Measurements from ENCODE around the gene SLC39A11. TPM values are rescaled to one million over a fixed set of nuclear protein-coding genes. Genes with fewer than 3 reads are reported as not detected.

SLC39A11 gene
- total RNA-seq, 2 donors from 2014 or later = 21.5 to 26.4 TPM

- DNase-seq (no peak), ATAC-seq (replicated peaks in 1 of 2) (no peak)
- H3K36me3 Mint-ChIP-seq (ENCODE audit: insufficient read depth in 2 of 2) = peaks cover 0 to 3% of the 10 kb centered on the region in 2 donors
- H3K4me3 Mint-ChIP-seq = peak overlapping the region; percentile 61 to 67
- no peak overlapping the region for H3K27ac Mint-ChIP-seq
- peaks cover 17% of the 10 kb centered on the region for H3K4me1 Mint-ChIP-seq (ENCODE audit: low read depth)
- H3K9me3 Mint-ChIP-seq = no peaks in the 10 kb centered on the region
- H3K27me3 Mint-ChIP-seq (ENCODE audit: low read depth) = peaks cover 52% of the 10 kb centered on the region
Measured at GRCh38 chr17:72617557-72617956, 474.9 kb downstream of the SLC39A11 start.

GRCh38 chr17:72616447-72616846 is 476.0 kb downstream of the SLC39A11 start:
- H3K4me1 Mint-ChIP-seq (ENCODE audit: low read depth) = peaks cover 17% of the 10 kb centered on the region
- peaks cover 0 to 3% of the 10 kb centered on the region in 2 donors for H3K36me3 Mint-ChIP-seq (ENCODE audit: insufficient read depth in 2 of 2)
- no peak overlapping the region for H3K27ac Mint-ChIP-seq
- H3K27me3 Mint-ChIP-seq (ENCODE audit: low read depth) = peaks cover 41% of the 10 kb centered on the region
- ATAC-seq (replicated peaks in 1 of 2) = no peak
- H3K4me3 Mint-ChIP-seq = no peak overlapping the region
- no peaks in the 10 kb centered on the region for H3K9me3 Mint-ChIP-seq
- DNase-seq = no peak

GRCh38 chr17:72615627-72615991 is 476.9 kb downstream of the SLC39A11 start:
- Mint-ChIP-seq H3K36me3 (ENCODE audit: insufficient read depth in 2 of 2) (peaks cover 0 to 3% of the 10 kb centered on the region in 2 donors), H3K9me3 (no peaks in the 10 kb centered on the region), H3K4me3 (no peak overlapping the region), H3K4me1 (ENCODE audit: low read depth) (peaks cover 17% of the 10 kb centered on the region), H3K27ac (no peak overlapping the region), H3K27me3 (ENCODE audit: low read depth) (peaks cover 39% of the 10 kb centered on the region)
- DNase-seq (no peak), ATAC-seq (replicated peaks in 1 of 2) (no peak)

GRCh38 chr17:72614871-72615626 is 477.4 kb downstream of the SLC39A11 start:
- Mint-ChIP-seq H3K36me3 (ENCODE audit: insufficient read depth in 2 of 2) (peaks cover 0 to 3% of the 10 kb centered on the region in 2 donors), H3K27me3 (ENCODE audit: low read depth) (peaks cover 39% of the 10 kb centered on the region), H3K4me3 (no peak overlapping the region), H3K4me1 (ENCODE audit: low read depth) (peaks cover 17% of the 10 kb centered on the region), H3K9me3 (no peaks in the 10 kb centered on the region), H3K27ac (no peak overlapping the region)
- DNase-seq = no peak
- ATAC-seq (replicated peaks in 1 of 2) = no peak

- peaks cover 34% of the 10 kb centered on the region for H3K27me3 Mint-ChIP-seq (ENCODE audit: low read depth)
- H3K36me3 Mint-ChIP-seq (ENCODE audit: insufficient read depth in 2 of 2) = peaks cover 0 to under 1% of the 10 kb centered on the region in 2 donors
- no peaks in the 10 kb centered on the region for H3K9me3 Mint-ChIP-seq
- peaks cover 17% of the 10 kb centered on the region for H3K4me1 Mint-ChIP-seq (ENCODE audit: low read depth)
- no peak overlapping the region for H3K27ac Mint-ChIP-seq
- DNase-seq (no peak), ATAC-seq (replicated peaks in 1 of 2) (no peak)
- H3K4me3 Mint-ChIP-seq = no peak overlapping the region
Measured at GRCh38 chr17:72614476-72614870, 478.0 kb downstream of the SLC39A11 start.

GRCh38 chr17:72613806-72614292 is 478.6 kb downstream of the SLC39A11 start:
- Mint-ChIP-seq H3K27me3 (ENCODE audit: low read depth) (peaks cover 33% of the 10 kb centered on the region), H3K36me3 (ENCODE audit: insufficient read depth in 2 of 2) (no peaks in the 10 kb centered on the region), H3K4me1 (ENCODE audit: low read depth) (peaks cover 17% of the 10 kb centered on the region), H3K9me3 (no peaks in the 10 kb centered on the region), H3K4me3 (no peak overlapping the region), H3K27ac (no peak overlapping the region)
- no peak for ATAC-seq (replicated peaks in 1 of 2)
- no peak for DNase-seq

- Mint-ChIP-seq H3K9me3 (peaks cover 1 to 2% of the 10 kb centered on the region in 2 donors), H3K27ac (no peak overlapping the region), H3K4me3 (no peak overlapping the region), H3K36me3 (ENCODE audit: insufficient read depth in 2 of 2) (peaks cover 0 to 1% of the 10 kb centered on the region in 2 donors), H3K4me1 (ENCODE audit: low read depth) (peaks cover 15% of the 10 kb centered on the region), H3K27me3 (ENCODE audit: low read depth) (peaks cover 31% of the 10 kb centered on the region)
- ATAC-seq (replicated peaks in 1 of 2) (no peak), DNase-seq (no peak)
Measured at GRCh38 chr17:72613396-72613795, 479.1 kb downstream of the SLC39A11 start.

- DNase-seq (no peak), ATAC-seq (replicated peaks in 1 of 2) (no peak)
- peaks cover 8 to 11% of the 10 kb centered on the region in 2 donors for H3K9me3 Mint-ChIP-seq
- H3K27ac Mint-ChIP-seq = no peak overlapping the region
- H3K4me1 Mint-ChIP-seq (ENCODE audit: low read depth) = no peaks in the 10 kb centered on the region
- H3K4me3 Mint-ChIP-seq = no peak overlapping the region
- peaks cover 7 to 8% of the 10 kb centered on the region in 2 donors for H3K36me3 Mint-ChIP-seq (ENCODE audit: insufficient read depth in 2 of 2)
- peaks cover 10% of the 10 kb centered on the region for H3K27me3 Mint-ChIP-seq (ENCODE audit: low read depth)
Measured at GRCh38 chr17:72611172-72611571, 481.3 kb downstream of the SLC39A11 start.

GRCh38 chr17:72609501-72609900 is 483.0 kb downstream of the SLC39A11 start:
- no peak for ATAC-seq (replicated peaks in 1 of 2)
- H3K9me3 Mint-ChIP-seq = peaks cover 8 to 11% of the 10 kb centered on the region in 2 donors
- no peak overlapping the region for H3K27ac Mint-ChIP-seq
- H3K36me3 Mint-ChIP-seq (ENCODE audit: insufficient read depth in 2 of 2) = peaks cover 7 to 8% of the 10 kb centered on the region in 2 donors
- no peaks in the 10 kb centered on the region for H3K4me1 Mint-ChIP-seq (ENCODE audit: low read depth)
- H3K4me3 Mint-ChIP-seq = no peak overlapping the region
- DNase-seq = no peak
- H3K27me3 Mint-ChIP-seq (ENCODE audit: low read depth) = peaks cover 9% of the 10 kb centered on the region

GRCh38 chr17:72608436-72608835 is 484.1 kb downstream of the SLC39A11 start:
- Mint-ChIP-seq H3K27me3 (ENCODE audit: low read depth) (no peaks in the 10 kb centered on the region), H3K9me3 (peaks cover 8 to 11% of the 10 kb centered on the region in 2 donors), H3K27ac (no peak overlapping the region), H3K4me3 (no peak overlapping the region), H3K36me3 (ENCODE audit: insufficient read depth in 2 of 2) (peaks cover 7 to 8% of the 10 kb centered on the region in 2 donors), H3K4me1 (ENCODE audit: low read depth) (no peaks in the 10 kb centered on the region)
- no peak for ATAC-seq (replicated peaks in 1 of 2)
- DNase-seq = no peak

- Mint-ChIP-seq H3K27ac (no peak overlapping the region), H3K9me3 (peaks cover 8 to 11% of the 10 kb centered on the region in 2 donors), H3K4me1 (ENCODE audit: low read depth) (no peaks in the 10 kb centered on the region), H3K4me3 (no peak overlapping the region), H3K36me3 (ENCODE audit: insufficient read depth in 2 of 2) (peaks cover 7 to 8% of the 10 kb centered on the region in 2 donors), H3K27me3 (ENCODE audit: low read depth) (peaks cover 7% of the 10 kb centered on the region)
- DNase-seq (no peak), ATAC-seq (replicated peaks in 1 of 2) (no peak)
Measured at GRCh38 chr17:72606656-72607055, 485.8 kb downstream of the SLC39A11 start.

GRCh38 chr17:72605543-72605942 is 486.9 kb downstream of the SLC39A11 start:
- DNase-seq (no peak), ATAC-seq (replicated peaks in 1 of 2) (no peak)
- Mint-ChIP-seq H3K4me1 (ENCODE audit: low read depth) (no peaks in the 10 kb centered on the region), H3K9me3 (peaks cover 8 to 11% of the 10 kb centered on the region in 2 donors), H3K27ac (no peak overlapping the region), H3K27me3 (ENCODE audit: low read depth) (peaks cover 9% of the 10 kb centered on the region), H3K36me3 (ENCODE audit: insufficient read depth in 2 of 2) (peaks cover 7 to 8% of the 10 kb centered on the region in 2 donors), H3K4me3 (no peak overlapping the region)

- H3K36me3 Mint-ChIP-seq (ENCODE audit: insufficient read depth in 2 of 2) = peaks cover 7 to 8% of the 10 kb centered on the region in 2 donors
Measured at GRCh38 chr17:72604518-72604917, 488.0 kb downstream of the SLC39A11 start.

More at GRCh38 chr17:72604518-72604917, 488.0 kb downstream of the SLC39A11 start:
- Mint-ChIP-seq H3K4me1 (ENCODE audit: low read depth) (no peaks in the 10 kb centered on the region), H3K27me3 (ENCODE audit: low read depth) (peaks cover 19% of the 10 kb centered on the region), H3K27ac (no peak overlapping the region), H3K9me3 (peaks cover 8 to 11% of the 10 kb centered on the region in 2 donors), H3K4me3 (no peak overlapping the region)
- no peak for ATAC-seq (replicated peaks in 1 of 2)
- no peak for DNase-seq

Measured in activated T-cell treated with anti-CD3 and anti-CD28 coated beads, Interleukin-2, amount 50 U/mL, for 72 hours (primary cell).